H1 (cell line): ENCODE results near the gene ZHX3. TPM values are rescaled to one million over a fixed set of nuclear protein-coding genes. Genes with fewer than 3 reads are reported as not detected.

Source experiments
- CTCF ChIA-PET: fragments of 300-600 bp; sonication (Branson Sonifier 250); formaldehyde crosslinking; loops from one replicate; lab custom pipeline; 2021; ENCODE audit not compliant: partially characterized antibody; lab: Charles Lee
- POLR2A ChIA-PET: fragments of 300-600 bp; sonication (Branson Sonifier 250); formaldehyde crosslinking; loops from one replicate; lab custom pipeline; 2021; ENCODE audit warnings: inconsistent platforms; ENCODE audit not compliant: partially characterized antibody; lab: Charles Lee
- DNase-seq, 2 experiments: peaks; one replicate each; pipeline versions ENCODE4 v3.0.0 to v3.0.0-alpha.2; 2010 to 2022; ENCODE audit warnings: low spot score in 2 of 2, low read depth in 1 of 2, mixed read lengths in 1 of 2
- FAIRE-seq: peaks from 2 replicates; lab custom pipeline; 2011; peaks lifted over from hg19 to GRCh38; lab: Jason Lieb, UNC
- H2AFZ ChIP-seq: 2 replicates; pipeline ENCODE4 v1.8.1; 2012; ENCODE audit warnings: low read length, inconsistent platforms
- H2AK5ac ChIP-seq: 2 replicates; pipeline ENCODE4 v1.6.1; 2013; ENCODE audit warnings: low read depth, low read length
- H2BK120ac ChIP-seq: replicated peaks from 2 replicates; pipeline ENCODE3; 2013; ENCODE audit warnings: low read depth, low read length, inconsistent platforms
- H2BK12ac ChIP-seq: 2 replicates; pipeline ENCODE4 v1.6.1; 2013; ENCODE audit warnings: low read depth, low read length
- H2BK15ac ChIP-seq: 2 replicates; pipeline ENCODE4 v1.6.1; 2013; ENCODE audit warnings: low read length
- H2BK20ac ChIP-seq: 2 replicates; pipeline ENCODE4 v1.6.1; 2013; ENCODE audit warnings: low read length
- H2BK5ac ChIP-seq: 2 replicates; pipeline ENCODE4 v1.6.1; 2013; ENCODE audit warnings: low read depth, low read length
- H3K14ac ChIP-seq: 2 replicates; pipeline ENCODE4 v1.6.1; 2013; ENCODE audit warnings: inconsistent platforms; ENCODE audit not compliant: insufficient read length
- H3K18ac ChIP-seq: 2 replicates; pipeline ENCODE4 v1.6.1; 2013; ENCODE audit warnings: low read length; ENCODE audit errors: extremely low read depth
- H3K23ac ChIP-seq: 2 replicates; pipeline ENCODE4 v1.6.1; 2013; ENCODE audit warnings: inconsistent platforms; ENCODE audit not compliant: insufficient read length
- H3K23me2 ChIP-seq: 2 replicates; pipeline ENCODE4 v1.6.1; 2013; ENCODE audit warnings: low read depth, low read length
- H3K27ac ChIP-seq: 2 replicates; pipeline ENCODE4 v1.6.1; 2011; ENCODE audit warnings: low read depth, low read length, inconsistent platforms
- H3K27me3 ChIP-seq, 4 experiments: replicated peaks in 1 of 4; 1 replicate in 1 of 4; 2 replicates in 3 of 4; pipeline versions ENCODE4 v1.6.1 to v1.8.1; 2011 to 2013; ENCODE audit warnings: low read length in 3 of 4, mild to moderate bottlenecking in 3 of 4, inconsistent platforms in 2 of 4, mixed read lengths in 2 of 4, moderate library complexity in 1 of 4; ENCODE audit not compliant: control insufficient read depth in 3 of 4, insufficient read depth in 3 of 4; ENCODE audit errors: extremely low read depth in 1 of 4
- H3K36me3 ChIP-seq, 4 experiments: 2 replicates each; pipeline versions ENCODE4 v1.6.1 to v1.8.1; 2011 to 2013; ENCODE audit warnings: mild to moderate bottlenecking in 4 of 4, low read length in 3 of 4, moderate library complexity in 2 of 4, control low read depth in 1 of 4, inconsistent platforms in 1 of 4; ENCODE audit not compliant: insufficient read depth in 4 of 4, control insufficient read depth in 2 of 4
- H3K4ac ChIP-seq: replicated peaks from 2 replicates; pipeline ENCODE3; 2013; ENCODE audit warnings: low read length, low read depth, mixed read lengths, inconsistent platforms; ENCODE audit not compliant: insufficient read length
- H3K4me1 ChIP-seq, 4 experiments: replicated peaks in 1 of 4; 1 replicate in 1 of 4; 2 replicates in 3 of 4; pipeline versions ENCODE4 v1.6.1 to v1.8.1; 2011 to 2013; ENCODE audit warnings: low read length in 3 of 4, inconsistent platforms in 2 of 4, mixed read lengths in 1 of 4; ENCODE audit not compliant: insufficient read depth in 4 of 4, control insufficient read depth in 3 of 4
- H3K4me2 ChIP-seq, 2 experiments: 2 replicates each; pipeline versions ENCODE4 v1.6.1 to v1.8.1; 2011 to 2013; ENCODE audit warnings: low read depth in 2 of 2, low read length in 2 of 2, control low read depth in 1 of 2, inconsistent platforms in 1 of 2, mild to moderate bottlenecking in 1 of 2; ENCODE audit not compliant: insufficient read depth in 1 of 2
- H3K4me3 ChIP-seq, 4 experiments: fragments of 200-600, 300-600 bp in 1 of 4; sonication (generic), shearing (Covaris generic), sonication (Bioruptor Twin) in 1 of 4; 2 replicates each; pipeline versions ENCODE4 v1.5.1 to v1.8.1; 2011 to 2016; ENCODE audit warnings: low read length in 4 of 4, low read depth in 3 of 4, control low read depth in 2 of 4, inconsistent platforms in 2 of 4, mild to moderate bottlenecking in 2 of 4, mixed read lengths in 1 of 4, moderate library complexity in 1 of 4; ENCODE audit not compliant: insufficient read depth in 2 of 4; ENCODE audit errors: extremely low read depth in 1 of 4
- H3K56ac ChIP-seq: replicated peaks from 2 replicates; pipeline ENCODE3; 2013; ENCODE audit warnings: low read depth, mild to moderate bottlenecking, mixed read lengths, low read length, inconsistent platforms; ENCODE audit not compliant: insufficient read length
- H3K79me1 ChIP-seq: 2 replicates; pipeline ENCODE4 v1.6.1; 2013; ENCODE audit warnings: low read depth, low read length, control low read depth
- H3K79me2 ChIP-seq, 2 experiments: 2 replicates each; pipeline versions ENCODE4 v1.6.1 to v1.8.1; 2012 to 2013; ENCODE audit warnings: low read length in 2 of 2, mild to moderate bottlenecking in 2 of 2, inconsistent platforms in 1 of 2; ENCODE audit not compliant: insufficient read depth in 2 of 2, control insufficient read depth in 1 of 2
- H3K9ac ChIP-seq, 4 experiments: replicated peaks in 1 of 4; 1 replicate in 1 of 4; 2 replicates in 3 of 4; pipeline versions ENCODE4 v1.6.1 to v1.8.1; 2011 to 2013; ENCODE audit warnings: low read depth in 3 of 4, low read length in 3 of 4, control low read depth in 2 of 4, mild to moderate bottlenecking in 2 of 4, moderate library complexity in 2 of 4, inconsistent platforms in 1 of 4; ENCODE audit errors: extremely low read depth in 1 of 4
- H3K9me3 ChIP-seq, 2 experiments: 2 replicates each; pipeline versions ENCODE4 v1.6.1 to v1.8.1; 2012 to 2013; ENCODE audit warnings: mild to moderate bottlenecking in 2 of 2, moderate library complexity in 2 of 2, control low read depth in 1 of 2, inconsistent platforms in 1 of 2, low read depth in 1 of 2, low read length in 1 of 2, mixed read lengths in 1 of 2; ENCODE audit not compliant: insufficient read depth in 2 of 2
- H4K20me1 ChIP-seq, 2 experiments: replicated peaks in 1 of 2; 2 replicates each; pipeline versions ENCODE3 to v1.8.1; 2011 to 2013; ENCODE audit warnings: inconsistent platforms in 2 of 2, low read length in 2 of 2, mild to moderate bottlenecking in 1 of 2; ENCODE audit not compliant: insufficient read depth in 2 of 2, control insufficient read depth in 1 of 2
- H4K5ac ChIP-seq: 2 replicates; pipeline ENCODE4 v1.6.1; 2013; ENCODE audit warnings: low read length, low read depth, mixed read lengths, inconsistent platforms; ENCODE audit not compliant: insufficient read length
- H4K8ac ChIP-seq: 2 replicates; pipeline ENCODE4 v1.8.0; 2013; ENCODE audit warnings: mild to moderate bottlenecking, moderate library complexity, low read length, inconsistent platforms; ENCODE audit not compliant: insufficient read depth; ENCODE audit errors: extremely low read depth
- H4K91ac ChIP-seq: replicated peaks from 2 replicates; pipeline ENCODE3; 2013; ENCODE audit warnings: low read length, mixed read lengths, inconsistent platforms; ENCODE audit not compliant: insufficient read length
- ASH2L ChIP-seq: fragments of 200-600, 300-600 bp; sonication (generic); IDR thresholded peaks from one replicate; pipeline ENCODE4 v1.7.1; 2017; ENCODE audit warnings: low read length
- NRF1 ChIP-seq: IDR thresholded peaks from 2 replicates; pipeline ENCODE4 v1.6.1; 2011; ENCODE audit warnings: mild to moderate bottlenecking, low read depth, low read length, improper control_type of control experiment
- RFX5 ChIP-seq: IDR thresholded peaks from 2 replicates; pipeline ENCODE4 v1.6.1; 2011; ENCODE audit warnings: low read depth, low read length, improper control_type of control experiment, borderline replicate concordance
- RXRA ChIP-seq: IDR thresholded peaks from 2 replicates; pipeline ENCODE4 v1.6.1; 2011; ENCODE audit warnings: low read depth, mild to moderate bottlenecking, low read length, moderate library complexity; ENCODE audit not compliant: insufficient read depth
- WGBS, 2 experiments: shearing (Covaris generic) in 1 of 2; methylation state at CpG; one replicate each; pipeline versions ENCODE4 v1.1.6 to v1.1.7; 2013 to 2015; ENCODE audit warnings: low lambda C conversion rate in 2 of 2, mixed read lengths in 2 of 2, inconsistent platforms in 1 of 2, low coverage in 1 of 2, missing lambda C conversion rate in 1 of 2; ENCODE audit not compliant: insufficient replicate concordance in 2 of 2, insufficient coverage in 1 of 2, insufficient read length in 1 of 2; ENCODE audit errors: extremely low coverage in 1 of 2, missing lambda C conversion rate in 1 of 2; 5-methylcytosine and 5-hydroxymethylcytosine counted together
- polyA plus RNA-seq, 7 experiments: library from polyadenylated mRNA; depleted of rRNA in 3 of 7; stranded (reverse) in 5 of 7; unstranded in 2 of 7; fragments of >200 nt in 5 of 7; fragments of 200-250 nt in 2 of 7; gene quantifications; 1 replicate in 5 of 7; 2 replicates in 1 of 7; 4 replicates in 1 of 7; pipeline versions ENCODE4 v1.2.1 to v1.2.3, GENCODE V29; 2011 to 2013; ENCODE audit warnings: missing spikeins in 2 of 7, mixed read lengths in 2 of 7
- total RNA-seq: library from RNA; stranded (reverse); fragmentation: NEBNext Ultra II Directional; extraction: Animal tissue kit (Norgen Biotek cat#: 25700); gene quantifications from 2 replicates; pipeline ENCODE4 v1.2.1, GENCODE V29; 2021

The ZHX3 gene
- total and polyA plus RNA-seq, 2 of the 8 experiments (the other 6 are each of a cell fraction or from before 2014, with no cell fraction given), result 1.00 to 7.8 TPM

DNA sequence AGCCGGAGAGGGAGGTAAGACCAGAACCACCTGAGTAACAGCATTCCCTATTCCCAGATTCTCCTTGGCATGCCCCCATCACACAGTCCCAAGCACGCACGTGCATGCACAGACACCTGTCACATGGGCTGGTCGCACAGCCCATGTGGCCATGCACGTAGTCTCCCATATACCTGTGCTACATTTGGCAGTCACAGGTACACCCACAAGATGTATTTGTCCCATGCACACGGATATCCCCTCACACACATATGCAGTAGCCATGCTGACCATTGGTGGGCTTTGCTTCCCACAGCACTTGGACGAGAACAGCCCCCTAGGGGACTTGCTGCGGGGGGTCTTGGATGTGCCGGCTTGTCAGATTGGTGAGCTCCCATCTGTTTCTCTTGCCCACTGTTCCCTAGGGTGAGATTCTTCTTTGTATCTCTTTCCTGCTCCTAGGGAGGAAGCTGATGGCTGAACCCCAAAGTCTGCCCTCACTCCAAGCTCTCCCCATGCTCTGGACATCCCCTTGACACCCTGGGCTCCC is 148.3 kb downstream of the ZHX3 start:
- peaks cover 55 to 82% (median 78%) of the 10 kb centered on the region in 4 experiments for H3K36me3 ChIP-seq
- H3K9ac ChIP-seq, result no peak overlapping the region
- H3K79me2 ChIP-seq, result no peaks in the 10 kb centered on the region
- no peak overlapping the region for H2BK12ac ChIP-seq
- H2AFZ ChIP-seq, result no peak overlapping the region
- FAIRE-seq, result no peak
- no peak overlapping the region for H3K27ac ChIP-seq
- no peak overlapping the region for H3K23ac ChIP-seq
- no peaks in the 10 kb centered on the region for H3K9me3 ChIP-seq
- no peak overlapping the region for H2AK5ac ChIP-seq
- H3K14ac ChIP-seq, result no peak overlapping the region
- CTCF ChIA-PET, result interaction anchor here (0.6 to 6.3 kb wide), 7 partner anchors 10 to 203 kb away, joined by 3 to 47 read pairs (median 17); partner anchors contain the start of gene LPIN3
- 91% methylated on average over 9 of the region's 9 CpGs; no CpG with 5 or more reads in 1 of the 2 experiments for WGBS, 2 experiments
- no peak overlapping the region for H4K5ac ChIP-seq
- H4K20me1 ChIP-seq, result peaks cover 18% of the 10 kb centered on the region in 2 experiments
- H3K23me2 ChIP-seq, result no peaks in the 10 kb centered on the region
- H2BK120ac ChIP-seq, result no peak overlapping the region
- H3K56ac ChIP-seq, result no peak overlapping the region
- no peaks in the 10 kb centered on the region; the same call in 1 of the 2 replicates for H3K79me1 ChIP-seq
- no peak overlapping the region for H3K4me3 ChIP-seq
- no peak overlapping the region for H2BK5ac ChIP-seq
- H4K8ac ChIP-seq, result no peak overlapping the region
- no peak overlapping the region for H3K18ac ChIP-seq
- no peak overlapping the region for H3K4ac ChIP-seq
- no peak for TF ChIP-seq RXRA
- TF ChIP-seq NRF1, result no peak
- no peak for TF ChIP-seq RFX5
- no peak for TF ChIP-seq ASH2L
- no peak for DNase-seq
- no peaks in the 10 kb centered on the region; a peak in 1 of 7 replicates for H3K4me1 ChIP-seq
- H3K27me3 ChIP-seq, result no peaks in the 10 kb centered on the region
- no peak overlapping the region for H2BK15ac ChIP-seq
- H4K91ac ChIP-seq, result no peak overlapping the region
- POLR2A ChIA-PET, result interaction anchor here (1.2 to 6.1 kb wide), 3 partner anchors 11 to 17 kb away, joined by 3 to 23 read pairs (median 7); no protein-coding TSS in a partner anchor
- no peak overlapping the region for H3K4me2 ChIP-seq
- H2BK20ac ChIP-seq, result no peak overlapping the region
